Ovary (tissue), 9 donors: Measurements from ENCODE around the gene COL27A1. TPM values are rescaled to one million over a fixed set of nuclear protein-coding genes. Genes with fewer than 3 reads are reported as not detected.

Experiments
- DNase-seq, 5 donors: peaks; one replicate each; pipeline ENCODE4 v3.0.0-alpha.2; 2019 to 2020
- H3K27ac ChIP-seq, 2 donors: fragments of 200-600 bp; one replicate each; pipeline versions ENCODE4 v1.5.1 to v1.8.0; 2019 to 2022
- H3K27me3 ChIP-seq: fragments of 200-600 bp; one replicate; pipeline ENCODE4 v1.8.0; 2022
- H3K36me3 ChIP-seq: fragments of 200-600 bp; sonication (generic); one replicate; pipeline ENCODE4 v1.5.1; 2019
- H3K4me1 ChIP-seq: one replicate; pipeline ENCODE4 v1.8.1; 2013; ENCODE audit warnings: mild to moderate bottlenecking, moderate library complexity; ENCODE audit not compliant: insufficient read depth
- H3K4me3 ChIP-seq: fragments of 200-600 bp; sonication (generic); one replicate; pipeline ENCODE4 v1.5.1; 2017
- H3K9me3 ChIP-seq, 2 donors: fragments of 200-600 bp in 1 of 2; sonication (generic) in 1 of 2; one replicate each; pipeline versions ENCODE4 v1.5.1 to v1.8.1; 2013 to 2019; ENCODE audit warnings: mild to moderate bottlenecking in 1 of 2, moderate library complexity in 1 of 2
- CTCF ChIP-seq, 3 donors: fragments of 450-650 bp in 2 of 3; fragments of 200-600 bp in 1 of 3; IDR thresholded peaks; one replicate each; pipeline versions ENCODE4 v1.5.1 to v1.8.0; 2016 to 2022; ENCODE audit warnings: antibody characterized with exemption in 3 of 3, mild to moderate bottlenecking in 1 of 3
- EP300 ChIP-seq: sonication (generic); formaldehyde crosslinking; IDR thresholded peaks from one replicate; pipeline ENCODE4 v1.6.1; 2017; ENCODE audit warnings: antibody characterized with exemption
- POLR2A ChIP-seq: fragments of 450-650 bp; IDR thresholded peaks from one replicate; pipeline ENCODE4 v1.6.1; 2017; ENCODE audit warnings: antibody characterized with exemption, mild to moderate bottlenecking, moderate library complexity
- WGBS, 3 donors: extraction: QIAGEN DNeasy Blood & Tissue Kit in 1 of 3; methylation state at CpG; one replicate each; pipeline versions ENCODE4 v1.1.5 to v1.1.7; 2013 to 2017; 5-methylcytosine and 5-hydroxymethylcytosine counted together
- intact Hi-C, 4 donors: fragments of 100-400 bp; cut with DNase I; formaldehyde crosslinking; loops; one replicate each; pipeline versions ENCODE4 v1.11.0 to v1.15.1; 2022 to 2023
- polyA plus RNA-seq, 2 donors: library from polyadenylated mRNA; stranded (reverse); fragments of 200-250 nt in 1 of 2; fragments of 350-450 nt in 1 of 2; fragmentation: Illumina TruSeq in 1 of 2; extraction: RNeasy Lipid Tissue Mini Kit (QIAGEN cat#74804) in 1 of 2; gene quantifications; one replicate each; pipeline ENCODE4 v1.2.3, GENCODE V29; 2013 to 2014
- total RNA-seq, 7 donors: library from RNA; depleted of rRNA in 2 of 7; stranded (reverse); fragments of >200 nt in 2 of 7; fragmentation: NEBNext Ultra II Directional in 3 of 7; extraction: Animal tissue kit (Norgen Biotek cat#: 25700) in 3 of 7; gene quantifications; one replicate each; pipeline versions ENCODE4 v1.1.0 to v1.2.4, GENCODE V29; 2016 to 2023
- donor health status: DM: no; HTN: no; CAD: no; lungs with moderate emphysema.
- donor health status: DM: no; HTN: no; CAD: no.
- donor health status: Bipolar disorder and iron deficiency.
- donor health status: DM: yes; HTN: yes; CAD: no.
- donor health status: DM: no; HTN: no; CAD: no.
- donor health status: DM: yes; HTN: yes; CAD: no.

The COL27A1 gene
- total and polyA plus RNA-seq, 9 donors = 5.2 to 91.2 (median 16.8) TPM

GRCh38 chr9:114250235-114250568 is 94.9 kb downstream of the COL27A1 start:
- Histone ChIP-seq H3K4me1 (no peaks in the 10 kb centered on the region), H3K27me3 (no peaks in the 10 kb centered on the region), H3K9me3 (no peaks in the 10 kb centered on the region), H3K27ac (peak overlapping the region in 1 of 2 donors; percentile 23), H3K36me3 (no peaks in the 10 kb centered on the region), H3K4me3 (no peak overlapping the region)
- TF ChIP-seq EP300 (no peak), POLR2A (no peak), CTCF (IDR thresholded peaks at IDR 0.05) (no peak)
- intact Hi-C loops = loop anchor here in 1 of 4 donors (10.0 kb wide), 1 partner anchor 55 kb away; no protein-coding TSS in a partner anchor
- peak; percentile 68 to 90 (median 83) for DNase-seq
- 15 to 21% (median 17%) methylated on average over 13 of the region's 13 CpGs for WGBS, 3 donors

GRCh38 chr9:114250648-114251047 is 95.3 kb downstream of the COL27A1 start:
- no peaks in the 10 kb centered on the region for H3K27me3 ChIP-seq
- no peak for DNase-seq
- 65 to 75% (median 67%) methylated on average over 3 of the region's 3 CpGs for WGBS, 3 donors
- TF ChIP-seq POLR2A (no peak), EP300 (no peak), CTCF (IDR thresholded peaks at IDR 0.05) (no peak)
- intact Hi-C loops = loop anchor here in 1 of 4 donors (10.0 kb wide), 1 partner anchor 56 kb away; no protein-coding TSS in a partner anchor
- peak overlapping the region in 1 of 2 donors; percentile 23 for H3K27ac ChIP-seq
- no peaks in the 10 kb centered on the region for H3K36me3 ChIP-seq
- H3K4me3 ChIP-seq = no peak overlapping the region
- H3K9me3 ChIP-seq = no peaks in the 10 kb centered on the region
- H3K4me1 ChIP-seq = no peaks in the 10 kb centered on the region

GRCh38 chr9:114252394-114252793 is 97.1 kb downstream of the COL27A1 start:
- WGBS, 3 donors = 85 to 93% (median 92%) methylated on average over 6 of the region's 6 CpGs

GRCh38 chr9:114256827-114257328 is 101.5 kb downstream of the COL27A1 start:
- H3K27ac ChIP-seq = no peak overlapping the region
- TF ChIP-seq EP300 (no peak), POLR2A (no peak)
- intact Hi-C loops = loop anchor here in 1 of 4 donors (10.0 kb wide), 1 partner anchor 62 kb away; no protein-coding TSS in a partner anchor
- no peak for DNase-seq
- no peaks in the 10 kb centered on the region for H3K36me3 ChIP-seq
- H3K27me3 ChIP-seq = no peaks in the 10 kb centered on the region
- WGBS, 3 donors = 74 to 83% (median 79%) methylated on average over 10 of the region's 10 CpGs
- no peaks in the 10 kb centered on the region for H3K4me1 ChIP-seq
- H3K9me3 ChIP-seq = no peaks in the 10 kb centered on the region
- H3K4me3 ChIP-seq = no peak overlapping the region

More at GRCh38 chr9:114252394-114252793, 97.1 kb downstream of the COL27A1 start:
- no peaks in the 10 kb centered on the region for H3K9me3 ChIP-seq
- H3K4me3 ChIP-seq = no peak overlapping the region
- H3K27me3 ChIP-seq = no peaks in the 10 kb centered on the region
- H3K27ac ChIP-seq = no peak overlapping the region
- no peak for DNase-seq
- H3K4me1 ChIP-seq = no peaks in the 10 kb centered on the region
- no peak for TF ChIP-seq POLR2A
- no peak for TF ChIP-seq EP300
- no peak for TF ChIP-seq CTCF (IDR thresholded peaks at IDR 0.05)
- H3K36me3 ChIP-seq = no peaks in the 10 kb centered on the region
- intact Hi-C loops = loop anchor here in 1 of 4 donors (10.0 kb wide), 1 partner anchor 58 kb away; no protein-coding TSS in a partner anchor

GRCh38 chr9:114258218-114258617 is 102.9 kb downstream of the COL27A1 start:
- Histone ChIP-seq H3K36me3 (no peaks in the 10 kb centered on the region), H3K27me3 (no peaks in the 10 kb centered on the region), H3K4me1 (no peaks in the 10 kb centered on the region), H3K9me3 (no peaks in the 10 kb centered on the region), H3K27ac (no peak overlapping the region), H3K4me3 (no peak overlapping the region)
- WGBS, 3 donors = 79 to 84% (median 82%) methylated on average over 10 of the region's 10 CpGs
- DNase-seq = no peak
- no peak for TF ChIP-seq POLR2A
- TF ChIP-seq CTCF (IDR thresholded peaks at IDR 0.05) = no peak
- no peak for TF ChIP-seq EP300
- intact Hi-C loops = loop anchor here in 1 of 4 donors (10.0 kb wide), 1 partner anchor 63 kb away; no protein-coding TSS in a partner anchor
